Caco-2 (cell line): Measurements from ENCODE around the gene FAM187B. TPM values are rescaled to one million over a fixed set of nuclear protein-coding genes. Genes with fewer than 3 reads are reported as not detected.

Experiments
- BruUV-seq: library from RNA; stranded (reverse); fragments of 400-500 nt; replicated peaks from 2 replicates; lab custom pipeline; 2021; lab: Mats Ljungman, UMichigan
- CTCF ChIA-PET: fragments of 300-600 bp; sonication (Branson Sonifier 250); formaldehyde crosslinking; loops from one replicate; lab custom pipeline; 2022; ENCODE audit warnings: antibody characterized with exemption; lab: Charles Lee
- POLR2A ChIA-PET: fragments of 300-600 bp; sonication (Branson Sonifier 250); formaldehyde crosslinking; loops from one replicate; lab custom pipeline; 2022; ENCODE audit warnings: antibody characterized with exemption; lab: Charles Lee
- DNase-seq, 2 experiments: peaks; one replicate each; pipeline versions ENCODE4 v3.0.0 to v3.0.0-alpha.2; 2020 to 2022
- H3K27me3 ChIP-seq: replicated peaks from 2 replicates; pipeline ENCODE4 v1.6.0; 2011; ENCODE audit warnings: low read length; ENCODE audit not compliant: control insufficient read depth, insufficient read depth
- H3K36me3 ChIP-seq: 2 replicates; pipeline ENCODE4 v1.5.1; 2011; ENCODE audit warnings: low read length; ENCODE audit not compliant: control insufficient read depth, insufficient read depth
- H3K4me1 ChIP-seq: fragments of 250-450 bp; sonication (Bioruptor Pico); 2 replicates; pipeline ENCODE4 v1.5.1; 2020; ENCODE audit warnings: mild to moderate bottlenecking
- H3K4me3 ChIP-seq: 2 replicates; pipeline ENCODE4 v1.5.1; 2011; ENCODE audit warnings: low read depth, mild to moderate bottlenecking, control low read depth, low read length
- H3K9me3 ChIP-seq: fragments of 250-450 bp; sonication (Bioruptor Pico); 2 replicates; pipeline ENCODE4 v1.5.1; 2020; ENCODE audit warnings: mild to moderate bottlenecking, moderate library complexity
- H3K27ac Mint-ChIP-seq: one replicate; pipeline ENCODE4 v1.8.0; 2022; ENCODE audit warnings: mixed read lengths; ENCODE audit not compliant: unreplicated experiment
- H3K27me3 Mint-ChIP-seq: one replicate; pipeline ENCODE4 v1.8.0; 2022; ENCODE audit warnings: mixed read lengths; ENCODE audit not compliant: insufficient read depth, unreplicated experiment
- H3K36me3 Mint-ChIP-seq: one replicate; pipeline ENCODE4 v1.8.0; 2022; ENCODE audit warnings: mild to moderate bottlenecking, mixed read lengths; ENCODE audit not compliant: insufficient read depth, unreplicated experiment
- H3K4me1 Mint-ChIP-seq: one replicate; pipeline ENCODE4 v1.8.0; 2022; ENCODE audit warnings: low read depth, mixed read lengths; ENCODE audit not compliant: unreplicated experiment
- H3K4me3 Mint-ChIP-seq: one replicate; pipeline ENCODE4 v1.8.0; 2022; ENCODE audit warnings: mild to moderate bottlenecking, moderate library complexity, mixed read lengths; ENCODE audit not compliant: unreplicated experiment
- H3K9me3 Mint-ChIP-seq: one replicate; pipeline ENCODE4 v1.8.0; 2022; ENCODE audit warnings: mixed read lengths; ENCODE audit not compliant: unreplicated experiment
- CTCF ChIP-seq, 2 experiments: fragments of 200-600 bp in 1 of 2; IDR thresholded peaks; 1 replicate in 1 of 2; 2 replicates in 1 of 2; pipeline versions ENCODE4 v1.5.1 to v1.8.0; 2011 to 2022; ENCODE audit warnings: antibody characterized with exemption in 1 of 2, control low read depth in 1 of 2, inconsistent platforms in 1 of 2, low read depth in 1 of 2, low read length in 1 of 2, mild to moderate bottlenecking in 1 of 2, moderate library complexity in 1 of 2; ENCODE audit not compliant: insufficient read depth in 1 of 2, severe bottlenecking in 1 of 2, unreplicated experiment in 1 of 2
- intact Hi-C: fragments of 100-400 bp; cut with micrococcal nuclease; formaldehyde crosslinking; loops from one replicate; pipeline ENCODE4 v1.10.0; 2022; ENCODE audit not compliant: unreplicated experiment
- total RNA-seq: library from RNA; stranded (reverse); gene quantifications from 2 replicates; pipeline ENCODE4 v1.2.3, GENCODE V29; 2022

Gene FAM187B
- total RNA-seq, 1 experiment from 2014 or later = not detected

- no peaks in the 10 kb centered on the region for H3K27me3 Mint-ChIP-seq
- ChIA-PET POLR2A (no interaction called here), CTCF (no interaction called here)
- Histone ChIP-seq H3K4me3 (no peak overlapping the region), H3K4me1 (peaks cover 15% of the 10 kb centered on the region), H3K36me3 (no peaks in the 10 kb centered on the region), H3K9me3 (peaks cover 16% of the 10 kb centered on the region; the same call in 1 of the 2 replicates), H3K27me3 (no peaks in the 10 kb centered on the region; the same call in 1 of the 2 replicates)
- no peaks in the 10 kb centered on the region for H3K36me3 Mint-ChIP-seq
- peaks cover 20% of the 10 kb centered on the region for H3K9me3 Mint-ChIP-seq
- H3K27ac Mint-ChIP-seq = no peak overlapping the region
- peaks cover 16% of the 10 kb centered on the region for H3K4me1 Mint-ChIP-seq
- no peak for TF ChIP-seq CTCF (IDR thresholded peaks at IDR 0.05; ENCODE audit: insufficient read depth in 1 of 2, low read depth in 1 of 2, low read length in 1 of 2, severe bottlenecking in 1 of 2, unreplicated experiment in 1 of 2)
- no TSS peak for BruUV-seq
- no peak overlapping the region for H3K4me3 Mint-ChIP-seq
- intact Hi-C loops = no loop called here
- DNase-seq = no peak
These were observed 12.3 kb downstream of the FAM187B start for GRCh38 chr19:35216016-35216832.

- Mint-ChIP-seq H3K4me3 (no peak overlapping the region), H3K9me3 (peaks cover 19% of the 10 kb centered on the region), H3K27me3 (no peaks in the 10 kb centered on the region), H3K27ac (no peak overlapping the region), H3K4me1 (peaks cover 7% of the 10 kb centered on the region), H3K36me3 (no peaks in the 10 kb centered on the region)
- H3K9me3 ChIP-seq = peaks cover 14% of the 10 kb centered on the region; the same call in 1 of the 2 replicates
- intact Hi-C loops = no loop called here
- ChIA-PET POLR2A (no interaction called here), CTCF (no interaction called here)
- no peak for TF ChIP-seq CTCF (IDR thresholded peaks at IDR 0.05; ENCODE audit: insufficient read depth in 1 of 2, low read depth in 1 of 2, low read length in 1 of 2, severe bottlenecking in 1 of 2, unreplicated experiment in 1 of 2)
- no peak for DNase-seq
- H3K4me3 ChIP-seq = no peak overlapping the region
- H3K27me3 ChIP-seq = no peaks in the 10 kb centered on the region; the same call in 1 of the 2 replicates
- peaks cover 2% of the 10 kb centered on the region for H3K4me1 ChIP-seq
- no peaks in the 10 kb centered on the region for H3K36me3 ChIP-seq
- no TSS peak for BruUV-seq
These were observed 13.6 kb downstream of the FAM187B start for GRCh38 chr19:35214766-35215422.
